Measurements from ENCODE around the gene ME3. TPM values are rescaled to one million over a fixed set of nuclear protein-coding genes. Genes with fewer than 3 reads are reported as not detected.

Gene ME3
- polyA plus RNA-seq, 1 donor (not counting 4 experiments of a cell fraction or from before 2014, with no cell fraction given) = 1.0 TPM

GRCh38 chr11:86687185-86687778, 14.9 kb upstream of the ME3 start:
- dilution Hi-C loops (cut with MboI; ENCODE audit: extremely low pct_ligation_motif_present, low sequenced_read_pairs) = no loop called here
- H3K27ac ChIP-seq (ENCODE audit: control insufficient read depth, insufficient read depth, low read length) = no peak overlapping the region

DNA sequence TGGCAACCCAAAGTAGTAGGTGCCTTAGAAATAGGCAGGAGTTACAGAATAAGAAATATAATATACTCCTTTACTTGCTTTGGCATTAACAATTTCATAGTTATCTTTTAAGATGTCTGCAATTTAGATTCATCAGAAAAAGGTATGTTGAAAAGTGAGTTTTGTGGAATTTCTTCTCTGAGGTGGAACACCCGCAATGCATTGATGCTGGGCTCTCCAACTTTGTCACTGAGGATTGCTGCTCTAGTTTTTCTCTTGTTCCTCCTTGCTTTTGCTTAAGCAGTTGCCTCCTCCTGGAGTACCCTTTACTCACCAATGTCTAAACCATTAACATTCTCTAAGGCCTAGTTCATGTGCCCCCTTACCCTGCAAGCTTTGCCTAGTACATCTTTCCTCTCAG, 14.1 kb upstream of the ME3 start:
- dilution Hi-C loops (cut with MboI; ENCODE audit: extremely low pct_ligation_motif_present, low sequenced_read_pairs) = no loop called here
- FAIRE-seq = no peak

More at GRCh38 chr11:86687185-86687778, 14.9 kb upstream of the ME3 start:
- H3K27me3 ChIP-seq (ENCODE audit: control insufficient read depth, extremely low read depth, insufficient read depth, low read length) = no peaks in the 10 kb centered on the region
- H3K4me1 ChIP-seq (ENCODE audit: control insufficient read depth, extremely low read depth, insufficient read depth, low read length) = peaks cover 7% of the 10 kb centered on the region
- H2AFZ ChIP-seq (ENCODE audit: control insufficient read depth, low read length) = no peak overlapping the region
- no peak overlapping the region for H3K4me2 ChIP-seq (ENCODE audit: control insufficient read depth, extremely low read depth, insufficient read depth, low read depth, low read length)
- H3K9me3 ChIP-seq (ENCODE audit: control insufficient read depth, low read depth, low read length) = no peaks in the 10 kb centered on the region
- no peaks in the 10 kb centered on the region for H3K36me3 ChIP-seq (ENCODE audit: control insufficient read depth in 2 of 2, extremely low read depth in 1 of 2, insufficient read depth in 2 of 2, low read length in 2 of 2)
- H3K9ac ChIP-seq (ENCODE audit: control insufficient read depth, extremely low read depth, insufficient read depth, low read length) = no peak overlapping the region
- no peak overlapping the region for H3K4me3 ChIP-seq (ENCODE audit: control insufficient read depth in 2 of 3, extremely low read depth in 1 of 3, insufficient read depth in 2 of 3, low read depth in 1 of 3, low read length in 3 of 3)
- FAIRE-seq = peak; percentile 13
- TF ChIP-seq, protein P1, sequence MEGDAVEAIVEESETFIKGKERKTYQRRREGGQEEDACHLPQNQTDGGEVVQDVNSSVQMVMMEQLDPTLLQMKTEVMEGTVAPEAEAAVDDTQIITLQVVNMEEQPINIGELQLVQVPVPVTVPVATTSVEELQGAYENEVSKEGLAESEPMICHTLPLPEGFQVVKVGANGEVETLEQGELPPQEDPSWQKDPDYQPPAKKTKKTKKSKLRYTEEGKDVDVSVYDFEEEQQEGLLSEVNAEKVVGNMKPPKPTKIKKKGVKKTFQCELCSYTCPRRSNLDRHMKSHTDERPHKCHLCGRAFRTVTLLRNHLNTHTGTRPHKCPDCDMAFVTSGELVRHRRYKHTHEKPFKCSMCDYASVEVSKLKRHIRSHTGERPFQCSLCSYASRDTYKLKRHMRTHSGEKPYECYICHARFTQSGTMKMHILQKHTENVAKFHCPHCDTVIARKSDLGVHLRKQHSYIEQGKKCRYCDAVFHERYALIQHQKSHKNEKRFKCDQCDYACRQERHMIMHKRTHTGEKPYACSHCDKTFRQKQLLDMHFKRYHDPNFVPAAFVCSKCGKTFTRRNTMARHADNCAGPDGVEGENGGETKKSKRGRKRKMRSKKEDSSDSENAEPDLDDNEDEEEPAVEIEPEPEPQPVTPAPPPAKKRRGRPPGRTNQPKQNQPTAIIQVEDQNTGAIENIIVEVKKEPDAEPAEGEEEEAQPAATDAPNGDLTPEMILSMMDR (optimal IDR thresholded peaks at IDR 0.05 in 1 of 3, IDR thresholded peaks at IDR 0.05 in 1 of 3, conservative IDR thresholded peaks at IDR 0.05 in 1 of 3; ENCODE audit: extremely low read depth in 1 of 3, insufficient read depth in 2 of 3, low read length in 3 of 3) = no peak
- TF ChIP-seq EZH2 (IDR thresholded peaks at IDR 0.05; ENCODE audit: low read length) = no peak
- H3K79me2 ChIP-seq (ENCODE audit: control insufficient read depth, insufficient read depth, low read length) = no peaks in the 10 kb centered on the region
- H3K9me1 ChIP-seq (ENCODE audit: control insufficient read depth, extremely low read depth, insufficient read depth, low read length) = no peaks in the 10 kb centered on the region
- H4K20me1 ChIP-seq (ENCODE audit: control insufficient read depth, extremely low read depth, insufficient read depth, low read length) = no peaks in the 10 kb centered on the region
- no peak for DNase-seq (ENCODE audit: low read depth, low spot score)

More for the DNA sequence above, 14.1 kb upstream of the ME3 start:
- no peak overlapping the region for H3K4me3 ChIP-seq (ENCODE audit: control insufficient read depth in 2 of 3, extremely low read depth in 1 of 3, insufficient read depth in 2 of 3, low read depth in 1 of 3, low read length in 3 of 3)
- no peaks in the 10 kb centered on the region for H3K9me1 ChIP-seq (ENCODE audit: control insufficient read depth, extremely low read depth, insufficient read depth, low read length)
- H3K4me1 ChIP-seq (ENCODE audit: control insufficient read depth, extremely low read depth, insufficient read depth, low read length) = no peaks in the 10 kb centered on the region
- H3K27ac ChIP-seq (ENCODE audit: control insufficient read depth, insufficient read depth, low read length) = no peak overlapping the region
- H2AFZ ChIP-seq (ENCODE audit: control insufficient read depth, low read length) = no peak overlapping the region
- H4K20me1 ChIP-seq (ENCODE audit: control insufficient read depth, extremely low read depth, insufficient read depth, low read length) = no peaks in the 10 kb centered on the region
- H3K4me2 ChIP-seq (ENCODE audit: control insufficient read depth, extremely low read depth, insufficient read depth, low read depth, low read length) = no peak overlapping the region
- H3K27me3 ChIP-seq (ENCODE audit: control insufficient read depth, extremely low read depth, insufficient read depth, low read length) = no peaks in the 10 kb centered on the region
- DNase-seq (ENCODE audit: low read depth, low spot score) = no peak
- TF ChIP-seq, protein P1 (optimal IDR thresholded peaks at IDR 0.05 in 1 of 3, IDR thresholded peaks at IDR 0.05 in 1 of 3, conservative IDR thresholded peaks at IDR 0.05 in 1 of 3; ENCODE audit: extremely low read depth in 1 of 3, insufficient read depth in 2 of 3, low read length in 3 of 3) = no peak
- TF ChIP-seq EZH2 (IDR thresholded peaks at IDR 0.05; ENCODE audit: low read length) = no peak
- no peaks in the 10 kb centered on the region for H3K79me2 ChIP-seq (ENCODE audit: control insufficient read depth, insufficient read depth, low read length)
- no peaks in the 10 kb centered on the region for H3K9me3 ChIP-seq (ENCODE audit: control insufficient read depth, low read depth, low read length)
- H3K9ac ChIP-seq (ENCODE audit: control insufficient read depth, extremely low read depth, insufficient read depth, low read length) = no peak overlapping the region
- H3K36me3 ChIP-seq (ENCODE audit: control insufficient read depth in 2 of 2, extremely low read depth in 1 of 2, insufficient read depth in 2 of 2, low read length in 2 of 2) = no peaks in the 10 kb centered on the region
